Left renal cortex interstitium (tissue), 4 donors: ENCODE data around the gene FMN1. TPM values are rescaled to one million over a fixed set of nuclear protein-coding genes. Genes with fewer than 3 reads are reported as not detected.

ENCODE experiments used
- DNase-seq, 4 donors: peaks; one replicate each; pipeline ENCODE4 v3.0.0-alpha.2; 2013; ENCODE audit warnings: low read depth in 4 of 4, low spot score in 2 of 4, missing footprints in 1 of 4
- polyA plus RNA-seq, 4 donors: library from polyadenylated mRNA; unstranded; fragments of 120-200 nt; gene quantifications; one replicate each; pipeline ENCODE4 v1.2.1, GENCODE V29; 2013; ENCODE audit not compliant: insufficient read length in 4 of 4

Gene FMN1
- polyA plus RNA-seq, 4 donors: 13.7 to 21.0 (median 15.2) TPM

- DNase-seq: no peak
Observed at GRCh38 chr15:32873284-32874114, 321.0 kb downstream of the FMN1 start.

- DNase-seq: no peak
Observed at GRCh38 chr15:32872621-32873283, 321.8 kb downstream of the FMN1 start.

- no peak for DNase-seq
Observed at GRCh38 chr15:32871883-32872282, 322.6 kb downstream of the FMN1 start.

- no peak for DNase-seq
Observed at GRCh38 chr15:32870240-32871033, 324.1 kb downstream of the FMN1 start.

GRCh38 chr15:32869776-32870175, 324.7 kb downstream of the FMN1 start:
- DNase-seq: no peak

GRCh38 chr15:32867313-32867626, 327.2 kb downstream of the FMN1 start:
- DNase-seq: no peak

- no peak for DNase-seq
Observed at GRCh38 chr15:32866454-32867312, 327.8 kb downstream of the FMN1 start.

- no peak for DNase-seq
Observed at GRCh38 chr15:32864841-32865240, 329.7 kb downstream of the FMN1 start.

- DNase-seq: no peak
Observed at GRCh38 chr15:32864051-32864450, 330.5 kb downstream of the FMN1 start.

- DNase-seq: peak in 2 of 4 donors; percentile 31 to 44
Observed at GRCh38 chr15:32861761-32862160, 332.8 kb downstream of the FMN1 start.

- DNase-seq: no peak
Observed at GRCh38 chr15:32861174-32861573, 333.3 kb downstream of the FMN1 start.

GRCh38 chr15:32859996-32860395, 334.5 kb downstream of the FMN1 start:
- no peak for DNase-seq

- no peak for DNase-seq
Observed at GRCh38 chr15:32859251-32859650, 335.3 kb downstream of the FMN1 start.

GRCh38 chr15:32857732-32858131, 336.8 kb downstream of the FMN1 start:
- DNase-seq: no peak

- DNase-seq: no peak
Observed at GRCh38 chr15:32856753-32857152, 337.8 kb downstream of the FMN1 start.

- DNase-seq: no peak
Observed at GRCh38 chr15:32855942-32856341, 338.6 kb downstream of the FMN1 start.

- DNase-seq: no peak
Observed at GRCh38 chr15:32853592-32853991, 340.9 kb downstream of the FMN1 start.

GRCh38 chr15:32852771-32853170, 341.7 kb downstream of the FMN1 start:
- DNase-seq: no peak

GRCh38 chr15:32852017-32852416, 342.5 kb downstream of the FMN1 start:
- DNase-seq: no peak

GRCh38 chr15:32851572-32851971, 342.9 kb downstream of the FMN1 start:
- no peak for DNase-seq
